GM19372 (cell line): Measurements from ENCODE around the gene SLC25A18.

Experiments
- ATAC-seq: cut with Tn5 transposase; IDR thresholded peaks from one replicate; pipeline ENCODE4 v1.9.1; 2021; ENCODE audit warnings: mild to moderate bottlenecking, low read depth, moderate library complexity; ENCODE audit not compliant: unreplicated experiment

Gene SLC25A18

GRCh38 chr22:17569971-17570511, 6.7 kb downstream of the SLC25A18 start:
- ATAC-seq, result no peak

GRCh38 chr22:17570851-17571631, 7.7 kb downstream of the SLC25A18 start:
- ATAC-seq, result no peak

- no peak for ATAC-seq
Observed at GRCh38 chr22:17575151-17575550, 11.9 kb downstream of the SLC25A18 start.

GRCh38 chr22:17575681-17576080, 12.4 kb downstream of the SLC25A18 start:
- no peak for ATAC-seq

- no peak for ATAC-seq
Observed at GRCh38 chr22:17576470-17576869, 13.2 kb downstream of the SLC25A18 start.

- no peak for ATAC-seq
Observed at GRCh38 chr22:17578136-17578754, 14.9 kb downstream of the SLC25A18 start.

GRCh38 chr22:17579535-17579981, 16.3 kb downstream of the SLC25A18 start:
- ATAC-seq, result no peak

GRCh38 chr22:17580441-17581031, 17.2 kb downstream of the SLC25A18 start:
- ATAC-seq, result no peak

- ATAC-seq, result no peak
Observed at GRCh38 chr22:17581056-17581455, 17.8 kb downstream of the SLC25A18 start.

GRCh38 chr22:17581631-17582030, 18.3 kb downstream of the SLC25A18 start:
- no peak for ATAC-seq

- no peak for ATAC-seq
Observed at GRCh38 chr22:17583151-17583550, 19.9 kb downstream of the SLC25A18 start.

- no peak for ATAC-seq
Observed at GRCh38 chr22:17586831-17587440, 23.6 kb downstream of the SLC25A18 start.

GRCh38 chr22:17587629-17588028, 24.3 kb downstream of the SLC25A18 start:
- no peak for ATAC-seq

GRCh38 chr22:17588606-17589005, 25.3 kb downstream of the SLC25A18 start:
- no peak for ATAC-seq

- ATAC-seq, result no peak
Observed at GRCh38 chr22:17589810-17590375, 26.6 kb downstream of the SLC25A18 start.

- ATAC-seq, result no peak
Observed at GRCh38 chr22:17590586-17590985, 27.3 kb downstream of the SLC25A18 start.

GRCh38 chr22:17592201-17592600, 28.9 kb downstream of the SLC25A18 start:
- ATAC-seq, result no peak

- ATAC-seq, result no peak
Observed at GRCh38 chr22:17596226-17596625, 32.9 kb downstream of the SLC25A18 start.

GRCh38 chr22:17597217-17597616, 33.9 kb downstream of the SLC25A18 start:
- ATAC-seq, result no peak

GRCh38 chr22:17598318-17598717, 35.0 kb downstream of the SLC25A18 start:
- no peak for ATAC-seq

GRCh38 chr22:17601031-17601430, 37.7 kb downstream of the SLC25A18 start:
- ATAC-seq, result no peak
